Femur (tissue), 1 donor: ENCODE measurements around the gene RSPH10B.
"Not testable (repeated sequence)": the region's sequence is repeated elsewhere in the genome, so short reads cannot be mapped to it uniquely, and the experiment has no call there.

ENCODE experiments used
- DNase-seq: peaks from one replicate; pipeline ENCODE4 v3.0.0-alpha.2; 2017

The RSPH10B gene

DNA sequence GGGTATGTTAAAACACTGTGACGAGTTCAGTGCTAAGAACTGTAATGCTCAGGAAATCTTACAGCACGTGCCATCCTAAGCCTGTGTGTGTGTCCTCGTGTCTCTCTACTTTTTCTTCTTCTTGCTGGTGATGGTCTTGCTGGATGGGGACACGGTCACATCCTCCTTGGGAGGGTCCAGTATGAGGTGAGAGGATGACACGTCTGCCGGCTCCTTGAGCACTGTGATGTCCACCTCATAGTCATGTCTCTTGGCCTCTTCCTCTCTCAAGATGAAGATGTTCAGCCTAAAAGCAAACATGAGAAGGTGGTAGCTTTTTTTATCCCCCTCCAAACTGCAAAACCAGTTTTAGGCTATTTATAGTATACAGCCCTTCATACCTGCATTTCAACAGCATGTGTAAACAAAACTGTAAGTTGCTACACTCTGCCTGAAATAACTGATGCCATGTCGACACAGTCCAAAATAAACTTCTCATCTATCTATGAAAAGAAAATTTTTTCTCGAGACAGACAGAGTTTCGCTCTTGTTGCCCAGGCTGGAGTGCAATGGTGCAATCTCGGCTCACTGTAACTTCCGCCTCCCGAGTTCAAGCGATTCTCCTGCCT, 44.1 kb downstream of the RSPH10B start:
- DNase-seq: not testable (repeated sequence)

GRCh38 chr7:5924630-5925029, 45.9 kb downstream of the RSPH10B start:
- not testable (repeated sequence) for DNase-seq

DNA sequence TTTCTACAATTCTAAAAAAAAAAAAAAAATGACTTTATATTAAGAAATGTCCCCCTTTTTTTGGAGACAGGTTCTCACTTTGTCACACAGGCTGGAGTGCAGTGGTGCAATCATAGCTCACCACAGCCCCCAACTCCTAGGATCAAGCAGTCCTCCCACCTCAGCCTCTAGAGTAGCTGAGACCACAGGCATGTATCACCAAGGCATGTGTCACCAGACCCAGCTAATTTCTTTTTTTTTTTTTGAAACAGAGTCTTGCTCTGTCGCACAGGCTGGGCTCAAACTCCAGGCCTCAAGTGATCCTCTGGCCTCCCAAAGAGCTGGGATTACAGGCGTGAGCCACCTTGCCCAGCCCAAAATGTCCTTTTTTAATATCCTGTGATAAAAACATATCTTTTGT, 46.3 kb downstream of the RSPH10B start:
- not testable (repeated sequence) for DNase-seq

GRCh38 chr7:5916529-5916928, 54.0 kb downstream of the RSPH10B start:
- not testable (repeated sequence) for DNase-seq

GRCh38 chr7:5908835-5909234, 61.7 kb downstream of the RSPH10B start:
- not testable (repeated sequence) for DNase-seq

GRCh38 chr7:5904726-5905125, 65.8 kb downstream of the RSPH10B start:
- not testable (repeated sequence) for DNase-seq

GRCh38 chr7:5903002-5903401, 67.5 kb downstream of the RSPH10B start:
- not testable (repeated sequence) for DNase-seq

GRCh38 chr7:5898480-5899224, 71.8 kb downstream of the RSPH10B start, which contains the start of gene CCZ1:
TSS of gene CCZ1 (plus strand) at chr7:5898733. CDS start at chr7:5898800, 67 bp downstream.
- peak; percentile 82 for DNase-seq

- not testable (repeated sequence) for DNase-seq
Observed at GRCh38 chr7:5897369-5897919, 73.0 kb downstream of the RSPH10B start.

GRCh38 chr7:5892498-5892897, 78.0 kb downstream of the RSPH10B start:
- DNase-seq: no peak

GRCh38 chr7:5890244-5890643, 80.2 kb downstream of the RSPH10B start:
- DNase-seq: not testable (repeated sequence)

DNA sequence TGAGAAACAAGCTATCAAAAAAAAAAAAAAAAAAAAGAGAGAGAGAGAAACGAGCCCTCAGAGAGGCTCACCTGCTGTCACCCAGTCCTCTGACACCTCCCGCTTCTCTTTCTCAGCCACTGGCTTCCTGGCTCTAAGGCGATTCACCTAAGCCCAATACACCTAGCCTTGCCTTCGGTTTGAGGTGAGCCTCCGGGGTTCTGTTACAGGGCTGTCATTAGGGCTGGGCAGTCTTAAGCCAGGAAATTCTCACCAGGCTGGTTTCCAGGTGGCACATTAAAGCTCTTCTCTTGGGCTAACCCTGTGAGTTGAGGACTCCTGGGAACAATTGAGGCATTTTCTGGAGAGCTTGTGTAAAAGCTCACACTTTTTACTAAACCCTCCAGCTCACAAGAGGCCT, 82.5 kb downstream of the RSPH10B start:
- not testable (repeated sequence) for DNase-seq

GRCh38 chr7:5884431-5884830, 86.1 kb downstream of the RSPH10B start:
- not testable (repeated sequence) for DNase-seq

DNA sequence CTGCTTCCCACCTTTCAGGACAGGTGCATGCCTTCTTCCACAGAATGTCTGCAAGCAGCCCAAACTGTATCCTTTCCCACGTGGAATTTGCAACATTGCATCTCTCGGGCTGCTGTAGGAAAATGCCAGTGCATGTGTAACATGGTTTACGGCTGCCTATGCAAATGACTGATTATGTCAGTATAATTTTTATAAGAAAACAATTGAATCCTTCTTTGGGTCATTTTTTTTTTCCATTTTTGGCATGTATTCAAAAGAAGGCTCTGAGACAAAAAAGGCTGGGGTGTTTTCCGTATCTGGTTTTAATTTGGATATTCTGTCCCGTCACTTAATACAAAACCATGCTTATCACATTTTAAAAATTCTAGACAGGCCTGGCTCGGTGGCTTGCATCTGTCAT, 90.4 kb downstream of the RSPH10B start:
- DNase-seq: not testable (repeated sequence)

DNA sequence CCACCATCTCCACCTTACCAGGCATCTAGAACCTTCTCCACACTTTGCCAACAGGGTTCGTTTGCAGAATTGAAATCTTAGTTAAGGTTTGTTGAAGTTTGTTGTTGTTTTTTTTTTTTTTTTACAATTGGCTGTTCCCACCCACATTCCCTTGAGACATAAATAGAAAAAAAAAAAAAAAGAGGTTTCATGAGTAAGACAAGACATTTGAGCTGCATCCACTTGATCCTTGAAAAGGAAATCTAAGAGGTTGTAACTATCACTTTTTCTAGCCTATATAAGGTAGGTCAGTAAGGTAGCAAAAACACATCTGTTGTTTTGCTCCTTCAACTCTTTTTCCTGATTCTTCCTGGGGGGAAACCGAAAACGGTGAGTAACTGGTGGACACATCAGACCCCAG, 90.9 kb downstream of the RSPH10B start:
- not testable (repeated sequence) for DNase-seq
